ENCODE measurements around the gene GPATCH3. TPM values are rescaled to one million over a fixed set of nuclear protein-coding genes. Genes with fewer than 3 reads are reported as not detected.
"Not testable (repeated sequence)": the region's sequence is repeated elsewhere in the genome, so short reads cannot be mapped to it uniquely, and the experiment has no call there.

Gene GPATCH3
- polyA plus RNA-seq, 1 donor: 14.8 TPM

DNA sequence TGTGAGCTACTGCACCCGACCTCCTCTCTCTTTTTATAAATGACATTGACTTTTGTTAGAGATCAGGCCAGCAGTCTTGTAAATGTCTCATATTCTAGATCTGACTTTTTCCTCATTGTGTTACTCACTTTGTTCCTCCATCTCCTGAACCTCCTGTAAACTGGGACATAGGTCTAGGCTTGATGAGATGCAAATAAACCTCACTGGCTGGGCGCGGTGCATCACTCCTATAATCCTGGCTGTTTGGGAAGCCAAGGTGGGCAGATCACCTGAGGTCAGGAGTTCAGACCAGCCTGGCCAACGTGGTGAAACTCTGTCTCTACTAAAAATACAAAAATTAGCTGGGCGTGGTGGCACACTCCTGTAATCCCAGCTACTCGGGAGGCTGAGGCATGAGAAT lies 52.4 kb downstream of the GPATCH3 start:
- not testable (repeated sequence) for DNase-seq

DNA sequence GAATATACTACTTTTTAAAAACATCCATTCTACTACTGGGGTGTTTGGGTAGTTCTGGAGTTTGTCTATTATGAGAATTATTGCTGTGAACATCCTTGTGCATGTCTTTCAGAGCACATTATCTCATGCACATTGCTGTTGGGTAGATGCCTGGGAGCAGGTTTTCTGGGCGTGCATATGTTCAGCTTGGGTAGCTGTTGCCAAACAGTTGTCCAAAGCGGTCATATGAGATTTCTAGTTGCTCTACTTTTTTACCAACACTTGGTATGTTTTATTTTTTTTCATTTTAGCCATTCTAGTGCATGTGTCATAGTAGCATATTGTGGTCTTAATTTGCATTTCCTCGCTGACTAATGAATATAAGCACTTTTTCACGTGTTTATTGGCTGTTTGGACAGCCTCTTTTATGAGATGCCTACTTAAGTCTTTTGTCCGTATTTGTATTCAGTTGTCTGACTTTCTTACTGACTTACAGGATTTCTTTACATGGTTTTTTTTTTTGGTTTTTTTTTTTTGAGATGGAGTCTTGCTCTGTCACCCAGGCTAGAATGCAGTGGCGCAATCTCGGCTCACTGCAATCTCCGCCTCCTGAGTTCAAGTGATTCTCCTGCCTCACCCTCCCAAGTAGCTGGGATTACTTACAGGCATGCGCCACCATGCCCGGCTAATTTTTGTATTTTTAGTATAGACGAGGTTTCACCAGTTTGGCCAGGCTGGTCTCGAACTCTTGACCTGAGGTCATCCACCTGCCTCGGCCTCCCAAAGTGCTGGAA lies 55.7 kb downstream of the GPATCH3 start:
- DNase-seq: no peak

Other genes with a start within 250 kb of the GPATCH3 start
- 117 TPM for gene ARID1A, start 204.5 kb downstream of the GPATCH3 start, polyA plus RNA-seq (ENCODE audit: insufficient read length)
- 19.2 TPM for gene PIGV, start 112.5 kb downstream of the GPATCH3 start, polyA plus RNA-seq (ENCODE audit: insufficient read length)
- 21.2 TPM for gene ZDHHC18, start 73.8 kb downstream of the GPATCH3 start, polyA plus RNA-seq (ENCODE audit: insufficient read length)
- gene SFN, start 37.3 kb downstream of the GPATCH3 start, polyA plus RNA-seq (ENCODE audit: insufficient read length): 0.55 TPM
- 32.7 TPM for gene GPN2, start 10.2 kb downstream of the GPATCH3 start, polyA plus RNA-seq (ENCODE audit: insufficient read length)
- 1.00 TPM for gene NR0B2, start 13.5 kb upstream of the GPATCH3 start, polyA plus RNA-seq (ENCODE audit: insufficient read length)
- gene NUDC, start 21.3 kb upstream of the GPATCH3 start, polyA plus RNA-seq (ENCODE audit: insufficient read length): 84.9 TPM
- 7.5 TPM for gene KDF1, start 60.0 kb upstream of the GPATCH3 start, polyA plus RNA-seq (ENCODE audit: insufficient read length)
- 3.6 TPM for gene TRNP1, start 93.2 kb upstream of the GPATCH3 start, polyA plus RNA-seq (ENCODE audit: insufficient read length)
- gene TENT5B, start 112.4 kb upstream of the GPATCH3 start, polyA plus RNA-seq (ENCODE audit: insufficient read length): 0.65 TPM